ENCODE data around the gene CENPQ.
"Not testable (repeated sequence)": the region's sequence is repeated elsewhere in the genome, so short reads cannot be mapped to it uniquely, and the experiment has no call there.

CENPQ gene

GRCh38 chr6:49462927-49463611 is at the start of gene CENPQ, which contains the start of gene MMUT:
Gene CENPQ, plus strand, starts transcription at chr6:49463370. Its CDS starts 6,807 bp downstream, at chr6:49470177.
Gene MMUT, minus strand, starts transcription at chr6:49463253. Its CDS starts 3,787 bp downstream, at chr6:49459466.
- peak; percentile 91 for DNase-seq

GRCh38 chr6:49415358-49415757 is 47.8 kb upstream of the CENPQ start:
- DNase-seq, result no peak

GRCh38 chr6:49416195-49416594 is 47.0 kb upstream of the CENPQ start:
- DNase-seq, result no peak

GRCh38 chr6:49423817-49424216 is 39.4 kb upstream of the CENPQ start:
- DNase-seq, result no peak

GRCh38 chr6:49430187-49430586 is 33.0 kb upstream of the CENPQ start:
- DNase-seq, result no peak

GRCh38 chr6:49430866-49431265 is 32.3 kb upstream of the CENPQ start:
- no peak for DNase-seq

- no peak for DNase-seq
Measured at GRCh38 chr6:49453221-49453620, 9.9 kb upstream of the CENPQ start.

- DNase-seq, result no peak
Measured at GRCh38 chr6:49454787-49455709, 8.1 kb upstream of the CENPQ start.

- no peak for DNase-seq
Measured at GRCh38 chr6:49457771-49458170, 5.4 kb upstream of the CENPQ start.

GRCh38 chr6:49462071-49462470 is 1.1 kb upstream of the CENPQ start:
- no peak for DNase-seq

GRCh38 chr6:49462599-49462926 is 607 bp upstream of the CENPQ start:
- DNase-seq, result no peak

GRCh38 chr6:49463612-49463967 is 420 bp downstream of the CENPQ start:
- DNase-seq, result no peak

- no peak for DNase-seq
Measured at GRCh38 chr6:49464691-49465090, 1.5 kb downstream of the CENPQ start.

GRCh38 chr6:49468042-49468441 is 4.9 kb downstream of the CENPQ start:
- no peak for DNase-seq

GRCh38 chr6:49476564-49476963 is 13.4 kb downstream of the CENPQ start:
- not testable (repeated sequence) for DNase-seq

GRCh38 chr6:49479308-49479970 is 16.3 kb downstream of the CENPQ start:
- no peak for DNase-seq

GRCh38 chr6:49481846-49482245 is 18.7 kb downstream of the CENPQ start:
- not testable (repeated sequence) for DNase-seq

- DNase-seq, result not testable (repeated sequence)
Measured at GRCh38 chr6:49483380-49483779, 20.2 kb downstream of the CENPQ start.

- DNase-seq, result no peak
Measured at GRCh38 chr6:49490633-49491032, 27.5 kb downstream of the CENPQ start.

GRCh38 chr6:49497304-49497703 is 34.1 kb downstream of the CENPQ start:
- DNase-seq, result no peak

GRCh38 chr6:49499126-49499525 is 36.0 kb downstream of the CENPQ start:
- no peak for DNase-seq

- DNase-seq, result no peak
Measured at GRCh38 chr6:49499623-49500022, 36.5 kb downstream of the CENPQ start, which contains the start of gene GLYATL3. Gene GLYATL3, plus strand, starts transcription at chr6:49499923. Its CDS starts 12,068 bp downstream, at chr6:49511991.

GRCh38 chr6:49504666-49505065 is 41.5 kb downstream of the CENPQ start:
- no peak for DNase-seq

All from DMS79 (cell line).